Measurements from ENCODE around the gene HAPLN3.

Gene HAPLN3

GRCh38 chr15:88865498-88866099 is 29.7 kb downstream of the HAPLN3 start:
- no peak for DNase-seq (ENCODE audit: low read depth in 2 of 2, low spot score in 1 of 2)

DNA sequence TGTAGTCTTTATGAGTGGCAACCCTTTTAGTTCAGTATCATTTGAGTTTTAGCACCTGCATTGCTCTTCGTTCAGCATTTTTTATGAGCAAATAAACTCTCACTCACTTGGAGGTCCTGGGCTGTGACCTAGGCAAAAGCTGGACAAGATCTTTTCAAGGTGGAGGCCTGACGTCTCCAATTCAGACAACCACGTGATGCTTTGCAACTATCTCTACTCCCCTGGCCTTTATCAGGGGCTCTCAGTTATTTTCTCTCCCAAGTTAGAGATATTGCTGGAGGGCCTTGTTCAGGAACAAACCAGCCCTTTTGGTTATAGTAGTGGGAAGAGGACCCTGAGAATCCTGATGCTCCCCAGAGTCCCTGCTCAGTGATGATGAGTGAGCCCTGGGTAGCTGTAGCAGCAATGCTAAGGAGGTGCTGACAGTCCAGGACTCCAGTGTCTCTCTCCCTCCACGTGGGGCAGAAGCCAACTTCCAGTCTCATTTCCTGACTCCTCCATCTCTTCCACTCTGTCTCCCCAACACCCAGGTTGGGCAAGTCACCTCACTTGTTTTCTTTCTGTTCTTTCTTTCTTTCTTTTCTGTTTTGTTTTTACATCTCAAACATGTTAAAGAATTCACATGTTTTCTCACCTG is 30.4 kb downstream of the HAPLN3 start:
- no peak for DNase-seq (ENCODE audit: low read depth in 2 of 2, low spot score in 1 of 2)

GRCh38 chr15:88863412-88863811 is 31.9 kb downstream of the HAPLN3 start:
- no peak for DNase-seq (ENCODE audit: low read depth in 2 of 2, low spot score in 1 of 2)

GRCh38 chr15:88860212-88860611 is 35.1 kb downstream of the HAPLN3 start:
- no peak for DNase-seq (ENCODE audit: low read depth in 2 of 2, low spot score in 1 of 2)

DNA sequence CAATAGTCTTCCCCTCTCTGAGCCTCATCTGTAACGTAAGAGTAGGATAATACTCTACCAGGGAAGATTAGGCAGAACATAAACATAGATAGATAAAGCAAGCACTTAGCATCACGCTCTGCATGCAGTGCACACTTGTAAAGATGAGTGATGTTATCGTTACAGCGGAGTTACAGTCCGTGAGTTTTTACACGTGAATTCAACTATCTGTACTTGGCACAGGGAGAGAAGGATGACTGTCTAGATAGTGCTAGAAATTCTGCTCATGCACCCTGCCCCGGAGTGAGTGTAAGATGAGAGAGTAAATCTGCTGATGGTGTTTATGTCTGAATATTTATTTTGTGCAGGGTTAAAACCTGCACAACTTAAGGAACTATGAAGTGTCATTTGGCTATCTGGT is 35.8 kb downstream of the HAPLN3 start:
- DNase-seq (ENCODE audit: low read depth in 2 of 2, low spot score in 1 of 2), result no peak

- no peak for DNase-seq (ENCODE audit: low read depth in 2 of 2, low spot score in 1 of 2)
Measured at GRCh38 chr15:88858934-88859333, 36.4 kb downstream of the HAPLN3 start.

- no peak for DNase-seq (ENCODE audit: low read depth in 2 of 2, low spot score in 1 of 2)
Measured at GRCh38 chr15:88852476-88852875, 42.9 kb downstream of the HAPLN3 start.

- no peak for DNase-seq (ENCODE audit: low read depth in 2 of 2, low spot score in 1 of 2)
Measured at GRCh38 chr15:88849376-88850072, 45.8 kb downstream of the HAPLN3 start.

DNA sequence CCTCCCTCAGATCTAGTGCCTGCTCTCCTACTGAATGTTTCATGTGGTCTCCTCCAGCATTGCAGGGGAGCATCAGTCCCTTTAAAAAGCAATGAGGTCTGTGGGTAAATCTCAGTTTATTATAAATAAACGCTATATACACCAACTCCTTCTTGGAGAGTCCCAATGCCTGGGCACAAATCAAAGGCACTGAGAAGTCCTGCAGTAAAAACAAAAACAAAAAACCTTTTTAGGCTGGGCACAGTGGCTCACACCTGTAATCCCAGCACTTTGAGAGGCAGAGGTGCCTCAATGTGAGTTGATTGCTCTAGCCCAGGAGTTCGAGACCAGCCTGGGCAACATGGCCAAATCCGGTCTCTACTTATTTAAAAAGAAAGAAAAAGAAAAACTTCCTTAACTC is 47.1 kb downstream of the HAPLN3 start:
- no peak for DNase-seq (ENCODE audit: low read depth in 2 of 2, low spot score in 1 of 2)

GRCh38 chr15:88847144-88847543 is 48.2 kb downstream of the HAPLN3 start:
- no peak for DNase-seq (ENCODE audit: low read depth in 2 of 2, low spot score in 1 of 2)

GRCh38 chr15:88845616-88846015 is 49.7 kb downstream of the HAPLN3 start:
- no peak for DNase-seq (ENCODE audit: low read depth in 2 of 2, low spot score in 1 of 2)

- DNase-seq (ENCODE audit: low read depth in 2 of 2, low spot score in 1 of 2), result no peak
Measured at GRCh38 chr15:88844749-88845386, 50.5 kb downstream of the HAPLN3 start.

GRCh38 chr15:88843334-88843733 is 52.0 kb downstream of the HAPLN3 start:
- no peak for DNase-seq (ENCODE audit: low read depth in 2 of 2, low spot score in 1 of 2)

- no peak for DNase-seq (ENCODE audit: low read depth in 2 of 2, low spot score in 1 of 2)
Measured at GRCh38 chr15:88842156-88842555, 53.2 kb downstream of the HAPLN3 start.

GRCh38 chr15:88841236-88841635 is 54.1 kb downstream of the HAPLN3 start:
- DNase-seq (ENCODE audit: low read depth in 2 of 2, low spot score in 1 of 2), result no peak

- DNase-seq (ENCODE audit: low read depth in 2 of 2, low spot score in 1 of 2), result no peak
Measured at GRCh38 chr15:88839961-88840360, 55.4 kb downstream of the HAPLN3 start.

DNA sequence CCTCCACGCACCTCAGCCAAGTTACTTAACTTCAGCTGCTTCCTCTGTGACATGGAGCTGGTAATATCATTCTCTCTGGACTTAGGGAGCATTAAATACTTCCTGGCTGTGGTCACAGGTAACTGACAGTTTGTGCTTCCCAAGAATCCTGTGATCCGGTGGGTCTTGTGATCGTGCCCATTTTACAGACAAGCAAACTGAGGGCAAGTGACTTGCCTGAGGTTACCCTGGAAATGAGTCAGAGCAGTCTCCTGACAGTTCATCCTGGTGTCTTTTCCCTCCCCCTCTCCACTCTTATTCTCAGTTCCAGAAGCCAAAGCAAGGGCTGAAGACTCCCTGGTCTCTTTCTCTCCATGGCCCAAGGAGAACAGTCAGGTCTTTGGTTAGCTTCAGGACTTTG is 56.2 kb downstream of the HAPLN3 start:
- no peak for DNase-seq (ENCODE audit: low read depth in 2 of 2, low spot score in 1 of 2)

- DNase-seq (ENCODE audit: low read depth in 2 of 2, low spot score in 1 of 2), result no peak
Measured at GRCh38 chr15:88838667-88839066, 56.7 kb downstream of the HAPLN3 start.

GRCh38 chr15:88835646-88836045 is 59.7 kb downstream of the HAPLN3 start:
- DNase-seq (ENCODE audit: low read depth in 2 of 2, low spot score in 1 of 2), result no peak

- DNase-seq (ENCODE audit: low read depth in 2 of 2, low spot score in 1 of 2), result no peak
Measured at GRCh38 chr15:88835119-88835518, 60.2 kb downstream of the HAPLN3 start.

- DNase-seq (ENCODE audit: low read depth in 2 of 2, low spot score in 1 of 2), result no peak
Measured at GRCh38 chr15:88834211-88834812, 61.0 kb downstream of the HAPLN3 start.

GRCh38 chr15:88833731-88834100 is 61.6 kb downstream of the HAPLN3 start:
- DNase-seq (ENCODE audit: low read depth in 2 of 2, low spot score in 1 of 2), result no peak

Measured in stimulated activated CD8-positive, alpha-beta memory T cell treated with anti-CD3 and anti-CD28 coated beads, Interleukin-4, amount 100 ng/mL, for 4 hours (primary cell).